Endothelial cell of umbilical vein (primary cell): Measurements from ENCODE around the gene DGKB.

ENCODE experiments used
- POLR2A ChIP-seq: IDR thresholded peaks from 2 replicates; pipeline ENCODE4 v1.6.1; 2012; ENCODE audit warnings: low read depth, mild to moderate bottlenecking, control low read depth, low read length
- POLR2AphosphoS5 ChIP-seq: IDR thresholded peaks from 2 replicates; pipeline ENCODE4 v1.6.1; 2012; ENCODE audit warnings: low read depth, mild to moderate bottlenecking, control low read depth, low read length, moderate library complexity; ENCODE audit not compliant: insufficient read depth
- TF ChIP-seq, protein P1 (sequence below), 2 donors: IDR thresholded peaks; 1 replicate in 1 of 2; 2 replicates in 1 of 2; pipeline ENCODE4 v1.5.1; 2011; ENCODE audit warnings: low read length in 2 of 2, mild to moderate bottlenecking in 2 of 2, moderate library complexity in 2 of 2, control low read depth in 1 of 2, inconsistent platforms in 1 of 2, low read depth in 1 of 2; ENCODE audit not compliant: insufficient read depth in 1 of 2; ENCODE audit errors: extremely low read depth in 1 of 2

- TF ChIP-seq, protein P1, sequence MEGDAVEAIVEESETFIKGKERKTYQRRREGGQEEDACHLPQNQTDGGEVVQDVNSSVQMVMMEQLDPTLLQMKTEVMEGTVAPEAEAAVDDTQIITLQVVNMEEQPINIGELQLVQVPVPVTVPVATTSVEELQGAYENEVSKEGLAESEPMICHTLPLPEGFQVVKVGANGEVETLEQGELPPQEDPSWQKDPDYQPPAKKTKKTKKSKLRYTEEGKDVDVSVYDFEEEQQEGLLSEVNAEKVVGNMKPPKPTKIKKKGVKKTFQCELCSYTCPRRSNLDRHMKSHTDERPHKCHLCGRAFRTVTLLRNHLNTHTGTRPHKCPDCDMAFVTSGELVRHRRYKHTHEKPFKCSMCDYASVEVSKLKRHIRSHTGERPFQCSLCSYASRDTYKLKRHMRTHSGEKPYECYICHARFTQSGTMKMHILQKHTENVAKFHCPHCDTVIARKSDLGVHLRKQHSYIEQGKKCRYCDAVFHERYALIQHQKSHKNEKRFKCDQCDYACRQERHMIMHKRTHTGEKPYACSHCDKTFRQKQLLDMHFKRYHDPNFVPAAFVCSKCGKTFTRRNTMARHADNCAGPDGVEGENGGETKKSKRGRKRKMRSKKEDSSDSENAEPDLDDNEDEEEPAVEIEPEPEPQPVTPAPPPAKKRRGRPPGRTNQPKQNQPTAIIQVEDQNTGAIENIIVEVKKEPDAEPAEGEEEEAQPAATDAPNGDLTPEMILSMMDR (IDR thresholded peaks at IDR 0.05; ENCODE audit: extremely low read depth in 1 of 2, insufficient read depth in 1 of 2, low read depth in 1 of 2, low read length in 2 of 2), result no peak
- TF ChIP-seq POLR2AphosphoS5 (no peak), POLR2A (no peak)
Observed at GRCh38 chr7:14842523-14842922, 60.0 kb downstream of the DGKB start.
